Neutrophil (primary cell): ENCODE results near the gene FNIP1.

Experiments used
- H3K27ac ChIP-seq: fragments of 200-600 bp; sonication (generic); 2 replicates; pipeline ENCODE4 v1.5.1; 2016; ENCODE audit warnings: mild to moderate bottlenecking, moderate library complexity
- H3K27me3 ChIP-seq: fragments of 200-600 bp; sonication (generic); 2 replicates; pipeline ENCODE4 v1.6.0; 2016; ENCODE audit warnings: mild to moderate bottlenecking
- H3K36me3 ChIP-seq: fragments of 200-600 bp; sonication (generic); 2 replicates; pipeline ENCODE4 v1.5.1; 2017
- H3K4me1 ChIP-seq, 2 experiments: fragments of 200-600 bp in 1 of 2; sonication (generic) in 1 of 2; 1 replicate in 1 of 2; 2 replicates in 1 of 2; pipeline versions ENCODE4 v1.5.1 to v1.6.1; 2013 to 2016; ENCODE audit warnings: low read depth in 1 of 2, low read length in 1 of 2, mild to moderate bottlenecking in 1 of 2, moderate library complexity in 1 of 2; ENCODE audit not compliant: control insufficient read depth in 1 of 2, insufficient read depth in 1 of 2
- H3K4me3 ChIP-seq, 2 experiments: fragments of 200-600 bp in 1 of 2; sonication (generic) in 1 of 2; 1 replicate in 1 of 2; 2 replicates in 1 of 2; pipeline ENCODE4 v1.5.1; 2013 to 2016; ENCODE audit warnings: low read depth in 1 of 2, low read length in 1 of 2, mild to moderate bottlenecking in 1 of 2, moderate library complexity in 1 of 2
- H3K9me3 ChIP-seq: fragments of 200-600 bp; sonication (generic); 2 replicates; pipeline ENCODE4 v1.5.1; 2016
- TF ChIP-seq, protein P1 (sequence below): fragments of 200-600 bp; sonication (generic); IDR thresholded peaks from 2 replicates; pipeline ENCODE4 v1.5.1; 2016; ENCODE audit warnings: antibody characterized with exemption

The FNIP1 gene

DNA sequence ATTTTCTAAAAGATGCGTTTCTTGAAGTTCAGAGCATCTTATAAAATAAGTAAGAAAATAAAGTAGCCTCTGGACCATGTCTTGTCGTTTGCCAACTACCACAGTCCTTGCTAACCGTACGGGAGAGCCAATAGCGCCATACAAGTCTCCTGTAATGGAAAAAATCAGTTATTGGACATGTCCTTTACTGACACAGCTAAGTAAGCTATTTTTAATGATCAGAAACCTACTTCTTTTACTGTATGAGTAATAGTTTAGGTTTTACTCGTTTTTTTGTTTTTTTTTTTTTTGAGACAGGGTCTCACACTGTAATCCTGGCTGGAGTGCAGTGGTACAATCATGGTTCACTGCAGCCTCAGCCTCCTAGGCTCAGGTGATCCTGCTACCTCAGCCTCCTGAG, 124.0 kb downstream of the FNIP1 start:
- Histone ChIP-seq H3K36me3 (peaks cover 44% of the 10 kb centered on the region), H3K9me3 (no peaks in the 10 kb centered on the region), H3K27me3 (no peaks in the 10 kb centered on the region), H3K27ac (peak overlapping the region; percentile 78), H3K4me3 (no peak overlapping the region), H3K4me1 (peaks cover 45 to 51% of the 10 kb centered on the region in 2 experiments)
- TF ChIP-seq, protein P1, sequence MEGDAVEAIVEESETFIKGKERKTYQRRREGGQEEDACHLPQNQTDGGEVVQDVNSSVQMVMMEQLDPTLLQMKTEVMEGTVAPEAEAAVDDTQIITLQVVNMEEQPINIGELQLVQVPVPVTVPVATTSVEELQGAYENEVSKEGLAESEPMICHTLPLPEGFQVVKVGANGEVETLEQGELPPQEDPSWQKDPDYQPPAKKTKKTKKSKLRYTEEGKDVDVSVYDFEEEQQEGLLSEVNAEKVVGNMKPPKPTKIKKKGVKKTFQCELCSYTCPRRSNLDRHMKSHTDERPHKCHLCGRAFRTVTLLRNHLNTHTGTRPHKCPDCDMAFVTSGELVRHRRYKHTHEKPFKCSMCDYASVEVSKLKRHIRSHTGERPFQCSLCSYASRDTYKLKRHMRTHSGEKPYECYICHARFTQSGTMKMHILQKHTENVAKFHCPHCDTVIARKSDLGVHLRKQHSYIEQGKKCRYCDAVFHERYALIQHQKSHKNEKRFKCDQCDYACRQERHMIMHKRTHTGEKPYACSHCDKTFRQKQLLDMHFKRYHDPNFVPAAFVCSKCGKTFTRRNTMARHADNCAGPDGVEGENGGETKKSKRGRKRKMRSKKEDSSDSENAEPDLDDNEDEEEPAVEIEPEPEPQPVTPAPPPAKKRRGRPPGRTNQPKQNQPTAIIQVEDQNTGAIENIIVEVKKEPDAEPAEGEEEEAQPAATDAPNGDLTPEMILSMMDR: no peak

DNA sequence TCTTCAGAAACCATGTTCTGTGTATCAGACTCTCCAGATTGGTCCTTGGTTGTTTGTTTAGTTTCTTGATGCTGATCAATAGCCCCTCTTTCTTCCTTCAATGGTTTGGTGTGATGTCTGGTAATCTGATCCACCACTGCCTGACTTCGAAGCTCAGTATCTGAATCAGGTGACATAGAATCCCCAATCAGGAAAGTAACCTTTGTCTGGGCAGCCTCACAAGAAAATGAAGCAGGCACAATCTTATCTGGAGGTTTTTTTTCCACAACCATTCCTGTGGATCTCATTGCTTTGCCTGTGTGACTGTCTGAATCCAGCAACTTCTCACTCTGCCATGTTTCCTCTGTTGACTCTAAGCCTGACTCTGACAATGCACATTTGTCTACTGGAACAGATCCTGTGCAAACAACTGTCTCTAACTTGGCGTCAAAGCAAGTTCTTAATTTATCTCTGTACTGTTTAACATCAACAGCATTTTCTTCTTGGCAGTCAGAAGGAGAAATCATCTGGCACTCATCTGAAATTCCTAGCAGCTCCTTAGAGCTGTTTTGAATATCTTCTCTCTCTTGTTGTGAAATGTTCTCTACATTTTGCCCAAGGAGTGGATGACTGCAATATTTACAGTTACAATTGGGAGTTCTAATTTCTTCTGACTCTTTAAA, 124.7 kb downstream of the FNIP1 start:
- Histone ChIP-seq H3K4me3 (no peak overlapping the region), H3K36me3 (peaks cover 38% of the 10 kb centered on the region), H3K27ac (peak overlapping the region; percentile 78), H3K9me3 (no peaks in the 10 kb centered on the region), H3K27me3 (no peaks in the 10 kb centered on the region), H3K4me1 (peaks cover 39 to 50% of the 10 kb centered on the region in 2 experiments)
- TF ChIP-seq, protein P1: no peak

DNA sequence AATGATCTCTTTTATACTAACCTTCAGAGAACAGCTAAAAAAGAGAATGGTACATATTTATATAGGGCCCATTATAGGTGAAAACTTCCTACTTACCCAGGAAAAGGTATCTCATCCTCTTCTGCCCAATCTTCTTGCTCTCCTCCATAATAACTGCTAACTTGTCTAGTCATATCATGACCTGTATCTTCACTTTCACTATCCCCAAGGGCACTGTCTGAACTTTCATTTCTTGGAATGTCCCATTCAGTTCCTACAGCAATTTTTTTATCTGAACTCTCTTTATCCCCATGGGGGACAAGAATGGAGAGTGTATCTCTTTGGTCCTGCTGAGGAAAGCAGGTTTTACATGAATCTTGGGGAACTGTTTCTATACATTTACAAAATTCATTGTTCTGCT, 125.4 kb downstream of the FNIP1 start:
- Histone ChIP-seq H3K36me3 (peaks cover 31% of the 10 kb centered on the region), H3K4me3 (no peak overlapping the region), H3K9me3 (no peaks in the 10 kb centered on the region), H3K27me3 (no peaks in the 10 kb centered on the region), H3K27ac (peak overlapping the region; percentile 78), H3K4me1 (peaks cover 32 to 43% of the 10 kb centered on the region in 2 experiments)
- TF ChIP-seq, protein P1: no peak

DNA sequence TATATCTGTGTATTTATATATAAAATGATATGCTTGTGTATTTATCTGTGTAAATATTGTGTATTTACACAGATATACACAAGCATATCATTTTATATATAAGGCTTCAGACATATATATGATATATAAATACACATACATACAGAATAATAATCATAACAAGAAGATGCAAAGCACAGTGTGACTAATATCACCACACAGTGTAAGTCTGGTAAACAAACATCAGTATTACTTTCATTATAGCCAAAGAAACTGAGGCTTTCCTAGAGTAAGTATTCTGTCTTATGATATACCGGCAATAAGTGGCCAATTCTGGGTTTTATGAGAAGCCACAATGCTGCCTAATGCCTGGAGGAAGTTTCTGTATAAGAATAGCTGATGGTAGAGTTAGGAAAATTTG, 131.9 kb downstream of the FNIP1 start:
- H3K27me3 ChIP-seq: no peaks in the 10 kb centered on the region
- TF ChIP-seq, protein P1: no peak
- H3K4me3 ChIP-seq: no peak overlapping the region
- H3K9me3 ChIP-seq: no peaks in the 10 kb centered on the region
- H3K4me1 ChIP-seq: peaks cover 0 to 6% of the 10 kb centered on the region in 2 experiments
- no peak overlapping the region for H3K27ac ChIP-seq
- peaks cover 18% of the 10 kb centered on the region for H3K36me3 ChIP-seq

DNA sequence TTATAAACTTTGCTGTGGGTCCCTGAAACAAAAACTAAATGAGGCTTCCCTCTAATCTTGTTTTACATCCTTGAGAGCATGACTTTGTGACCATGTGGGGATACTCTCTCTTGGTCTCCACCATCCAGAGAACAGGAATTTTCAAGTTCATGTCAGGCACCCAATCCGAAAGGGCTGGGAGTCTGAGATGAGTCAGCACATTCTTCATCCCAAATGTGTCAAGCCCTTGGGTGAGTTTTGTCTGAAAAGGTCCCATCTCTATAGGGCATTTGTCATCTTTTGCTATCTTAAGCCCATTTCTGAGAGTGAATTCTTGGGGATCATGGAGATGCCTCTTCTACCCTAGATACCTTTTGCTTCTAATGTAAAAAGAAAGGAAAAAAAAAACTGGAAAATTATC, 134.9 kb downstream of the FNIP1 start:
- Histone ChIP-seq H3K9me3 (no peaks in the 10 kb centered on the region), H3K36me3 (peaks cover 21% of the 10 kb centered on the region)
- TF ChIP-seq, protein P1: no peak

More for the DNA sequence above, 134.9 kb downstream of the FNIP1 start:
- Histone ChIP-seq H3K4me1 (peaks cover 12 to 13% of the 10 kb centered on the region in 2 experiments), H3K27ac (peak overlapping the region; percentile 47), H3K4me3 (no peak overlapping the region), H3K27me3 (no peaks in the 10 kb centered on the region)
